HepG2 (cell line): Measurements from ENCODE around the gene NUDT2. TPM values are rescaled to one million over a fixed set of nuclear protein-coding genes. Genes with fewer than 3 reads are reported as not detected.

Experiments
- ETV5 ChIP-seq: IDR thresholded peaks from 2 replicates; pipeline ENCODE4 v1.6.1; 2018; ENCODE audit warnings: missing biosample characterization, missing genetic modification reagents, inconsistent platforms, borderline replicate concordance
- GZF1 ChIP-seq: sonication (generic); formaldehyde crosslinking; IDR thresholded peaks from 2 replicates; pipeline ENCODE4 v1.5.1; 2020; ENCODE audit warnings: mild to moderate bottlenecking, missing genetic modification reagents
- HOXA5 ChIP-seq: sonication (generic); formaldehyde crosslinking; IDR thresholded peaks from 2 replicates; pipeline ENCODE4 v1.4.0; 2020; ENCODE audit warnings: missing genetic modification reagents
- POLR2A ChIP-seq, 2 experiments: IDR thresholded peaks; 2 replicates each; pipeline ENCODE4 v1.6.1; 2011; ENCODE audit warnings: low read depth in 2 of 2, low read length in 2 of 2, mild to moderate bottlenecking in 1 of 2, moderate library complexity in 1 of 2; ENCODE audit not compliant: insufficient read depth in 1 of 2
- RARA ChIP-seq: IDR thresholded peaks from 2 replicates; pipeline ENCODE4 v1.6.1; 2016; ENCODE audit warnings: missing genetic modification reagents, missing compliant biosample characterization
- RELA ChIP-seq: sonication (generic); formaldehyde crosslinking; IDR thresholded peaks from 2 replicates; pipeline ENCODE4 v1.4.0; 2020; ENCODE audit warnings: missing genetic modification reagents
- TFDP1 ChIP-seq: IDR thresholded peaks from 2 replicates; pipeline ENCODE4 v1.6.1; 2016; ENCODE audit warnings: missing compliant biosample characterization, missing genetic modification reagents, borderline replicate concordance
- YY1 ChIP-seq: IDR thresholded peaks from 2 replicates; pipeline ENCODE4 v1.6.1; 2011; ENCODE audit warnings: low read length, low read depth, moderate library complexity, mild to moderate bottlenecking; ENCODE audit not compliant: insufficient read depth, insufficient replicate concordance
- ZFP36L2 ChIP-seq: sonication (generic); formaldehyde crosslinking; IDR thresholded peaks from 2 replicates; pipeline ENCODE4 v1.4.0; 2020; ENCODE audit warnings: missing genetic modification reagents
- ZNF580 ChIP-seq: IDR thresholded peaks from 2 replicates; pipeline ENCODE4 v1.6.1; 2016; ENCODE audit warnings: low read depth, borderline replicate concordance
- polyA plus RNA-seq, 8 experiments: library from polyadenylated mRNA; depleted of rRNA in 3 of 8; stranded (reverse) in 7 of 8; unstranded in 1 of 8; fragments of >200 nt; fragmentation: Illumina TruSeq in 4 of 8; extraction: Trizol in 4 of 8; gene quantifications; 2 replicates each; pipeline versions ENCODE4 v1.2.1 to v1.2.3, GENCODE V29; 2011 to 2016; ENCODE audit warnings: low read depth in 4 of 8, missing spikeins in 1 of 8, mixed read lengths in 1 of 8; ENCODE audit not compliant: insufficient read depth in 1 of 8
- total RNA-seq, 5 experiments: library from RNA; depleted of rRNA; stranded (reverse); fragments of >200 nt; fragmentation: Illumina TruSeq; extraction: Trizol; gene quantifications; 2 replicates each; pipeline ENCODE4 v1.2.3, GENCODE V29; 2016; ENCODE audit warnings: low read depth in 1 of 5
- TF ChIP-seq, protein P1 (sequence below), 2 experiments: fragments of 450-650 bp in 1 of 2; sonication (generic) in 1 of 2; formaldehyde crosslinking in 1 of 2; IDR thresholded peaks; 2 replicates each; pipeline versions ENCODE4 v1.6.1 to v1.8.0; 2016 to 2022; ENCODE audit warnings: antibody characterized with exemption in 1 of 2, mild to moderate bottlenecking in 1 of 2, missing genetic modification reagents in 1 of 2
- TF ChIP-seq, protein P2 (sequence below): sonication (generic); formaldehyde crosslinking; IDR thresholded peaks from 2 replicates; pipeline ENCODE4 v1.5.0; 2020; ENCODE audit warnings: missing genetic modification reagents, mild to moderate bottlenecking, borderline replicate concordance
- TF ChIP-seq, protein P3 (sequence below): sonication (generic); formaldehyde crosslinking; IDR thresholded peaks from 2 replicates; pipeline ENCODE4 v1.5.1; 2020; ENCODE audit warnings: missing genetic modification reagents, mild to moderate bottlenecking, borderline replicate concordance

Gene NUDT2
- total and polyA plus RNA-seq, 2 of the 13 experiments (the other 11 are each of a cell fraction or from before 2014, with no cell fraction given) = 19.9 to 24.6 TPM

- TF ChIP-seq, protein P1, sequence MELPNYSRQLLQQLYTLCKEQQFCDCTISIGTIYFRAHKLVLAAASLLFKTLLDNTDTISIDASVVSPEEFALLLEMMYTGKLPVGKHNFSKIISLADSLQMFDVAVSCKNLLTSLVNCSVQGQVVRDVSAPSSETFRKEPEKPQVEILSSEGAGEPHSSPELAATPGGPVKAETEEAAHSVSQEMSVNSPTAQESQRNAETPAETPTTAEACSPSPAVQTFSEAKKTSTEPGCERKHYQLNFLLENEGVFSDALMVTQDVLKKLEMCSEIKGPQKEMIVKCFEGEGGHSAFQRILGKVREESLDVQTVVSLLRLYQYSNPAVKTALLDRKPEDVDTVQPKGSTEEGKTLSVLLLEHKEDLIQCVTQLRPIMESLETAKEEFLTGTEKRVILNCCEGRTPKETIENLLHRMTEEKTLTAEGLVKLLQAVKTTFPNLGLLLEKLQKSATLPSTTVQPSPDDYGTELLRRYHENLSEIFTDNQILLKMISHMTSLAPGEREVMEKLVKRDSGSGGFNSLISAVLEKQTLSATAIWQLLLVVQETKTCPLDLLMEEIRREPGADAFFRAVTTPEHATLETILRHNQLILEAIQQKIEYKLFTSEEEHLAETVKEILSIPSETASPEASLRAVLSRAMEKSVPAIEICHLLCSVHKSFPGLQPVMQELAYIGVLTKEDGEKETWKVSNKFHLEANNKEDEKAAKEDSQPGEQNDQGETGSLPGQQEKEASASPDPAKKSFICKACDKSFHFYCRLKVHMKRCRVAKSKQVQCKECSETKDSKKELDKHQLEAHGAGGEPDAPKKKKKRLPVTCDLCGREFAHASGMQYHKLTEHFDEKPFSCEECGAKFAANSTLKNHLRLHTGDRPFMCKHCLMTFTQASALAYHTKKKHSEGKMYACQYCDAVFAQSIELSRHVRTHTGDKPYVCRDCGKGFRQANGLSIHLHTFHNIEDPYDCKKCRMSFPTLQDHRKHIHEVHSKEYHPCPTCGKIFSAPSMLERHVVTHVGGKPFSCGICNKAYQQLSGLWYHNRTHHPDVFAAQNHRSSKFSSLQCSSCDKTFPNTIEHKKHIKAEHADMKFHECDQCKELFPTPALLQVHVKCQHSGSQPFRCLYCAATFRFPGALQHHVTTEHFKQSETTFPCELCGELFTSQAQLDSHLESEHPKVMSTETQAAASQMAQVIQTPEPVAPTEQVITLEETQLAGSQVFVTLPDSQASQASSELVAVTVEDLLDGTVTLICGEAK (IDR thresholded peaks at IDR 0.05) = no peak
- TF ChIP-seq, protein P1 (CRISPR knock-in tag; IDR thresholded peaks at IDR 0.05) = peak; percentile 38
- TF ChIP-seq GZF1 (no peak; the same call in 1 of the 2 replicates), ZFP36L2 (CRISPR knock-in tag) (no peak), HOXA5 (CRISPR knock-in tag) (peak; percentile 45; the same call in 1 of the 2 replicates), YY1 (peak; percentile 50), TFDP1 (peak; percentile 99), RARA (no peak), POLR2A (IDR thresholded peaks at IDR 0.05; ENCODE audit: insufficient read depth in 1 of 2, low read depth in 2 of 2, low read length in 2 of 2) (peak; percentile 88 to 94), ETV5 (CRISPR knock-in tag) (peak; percentile 32; the same call in 1 of the 2 replicates), ZNF580 (CRISPR knock-in tag) (0 out of 2 replicates have a peak, but pooled peaks have one; percentile 8), RELA (CRISPR knock-in tag) (no peak)
- TF ChIP-seq, protein P2, sequence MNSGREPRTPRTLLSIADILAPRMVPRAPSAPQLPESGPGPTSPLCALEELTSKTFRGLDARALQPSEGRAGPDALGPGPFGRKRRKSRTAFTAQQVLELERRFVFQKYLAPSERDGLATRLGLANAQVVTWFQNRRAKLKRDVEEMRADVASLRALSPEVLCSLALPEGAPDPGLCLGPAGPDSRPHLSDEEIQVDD (CRISPR knock-in tag) = 0 out of 2 replicates have a peak, but pooled peaks have one; percentile 36
- TF ChIP-seq, protein P3, sequence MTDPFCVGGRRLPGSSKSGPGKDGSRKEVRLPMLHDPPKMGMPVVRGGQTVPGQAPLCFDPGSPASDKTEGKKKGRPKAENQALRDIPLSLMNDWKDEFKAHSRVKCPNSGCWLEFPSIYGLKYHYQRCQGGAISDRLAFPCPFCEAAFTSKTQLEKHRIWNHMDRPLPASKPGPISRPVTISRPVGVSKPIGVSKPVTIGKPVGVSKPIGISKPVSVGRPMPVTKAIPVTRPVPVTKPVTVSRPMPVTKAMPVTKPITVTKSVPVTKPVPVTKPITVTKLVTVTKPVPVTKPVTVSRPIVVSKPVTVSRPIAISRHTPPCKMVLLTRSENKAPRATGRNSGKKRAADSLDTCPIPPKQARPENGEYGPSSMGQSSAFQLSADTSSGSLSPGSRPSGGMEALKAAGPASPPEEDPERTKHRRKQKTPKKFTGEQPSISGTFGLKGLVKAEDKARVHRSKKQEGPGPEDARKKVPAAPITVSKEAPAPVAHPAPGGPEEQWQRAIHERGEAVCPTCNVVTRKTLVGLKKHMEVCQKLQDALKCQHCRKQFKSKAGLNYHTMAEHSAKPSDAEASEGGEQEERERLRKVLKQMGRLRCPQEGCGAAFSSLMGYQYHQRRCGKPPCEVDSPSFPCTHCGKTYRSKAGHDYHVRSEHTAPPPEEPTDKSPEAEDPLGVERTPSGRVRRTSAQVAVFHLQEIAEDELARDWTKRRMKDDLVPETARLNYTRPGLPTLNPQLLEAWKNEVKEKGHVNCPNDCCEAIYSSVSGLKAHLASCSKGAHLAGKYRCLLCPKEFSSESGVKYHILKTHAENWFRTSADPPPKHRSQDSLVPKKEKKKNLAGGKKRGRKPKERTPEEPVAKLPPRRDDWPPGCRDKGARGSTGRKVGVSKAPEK = no peak
These were observed at the start of gene NUDT2, which contains the start of gene KIF24 (continued) for GRCh38 chr9:34328987-34329832.
